CD8-positive, alpha-beta memory T cell (primary cell): ENCODE measurements around the gene CEP135. TPM values are rescaled to one million over a fixed set of nuclear protein-coding genes. Genes with fewer than 3 reads are reported as not detected.
A peak's percentile ranks its signal among the peaks of the same experiment; 100 is the strongest.

Experiments
- CTCF ChIA-PET: fragments of 350-600 bp; sonication (Branson Sonifier 250); formaldehyde crosslinking; loops from one replicate; lab custom pipeline; 2021; ENCODE audit warnings: antibody characterized with exemption; lab: Charles Lee
- POLR2A ChIA-PET: fragments of 350-600 bp; sonication (Branson Sonifier 250); formaldehyde crosslinking; loops from one replicate; lab custom pipeline; 2021; ENCODE audit warnings: antibody characterized with exemption; lab: Charles Lee
- DNase-seq, 5 donors: peaks; one replicate each; pipeline versions ENCODE4 v3.0.0 to v3.0.0-alpha.2; 2020 to 2022; ENCODE audit warnings: mixed read lengths in 1 of 5
- H3K27ac ChIP-seq: one replicate; pipeline ENCODE4 v1.7.0; 2013; ENCODE audit warnings: low read depth, mild to moderate bottlenecking, low read length, moderate library complexity
- H3K27me3 ChIP-seq: 2 replicates; pipeline ENCODE4 v1.7.0; 2013; ENCODE audit warnings: low read length, mild to moderate bottlenecking; ENCODE audit not compliant: insufficient read depth, poor library complexity, severe bottlenecking
- H3K36me3 ChIP-seq: 2 replicates; pipeline ENCODE4 v1.7.0; 2013; ENCODE audit warnings: mild to moderate bottlenecking, low read length, moderate library complexity; ENCODE audit not compliant: insufficient read depth
- H3K4me1 ChIP-seq: 2 replicates; pipeline ENCODE4 v1.7.0; 2013; ENCODE audit warnings: mild to moderate bottlenecking, low read length, moderate library complexity; ENCODE audit not compliant: insufficient read depth
- H3K4me3 ChIP-seq: 2 replicates; pipeline ENCODE4 v1.7.0; 2013; ENCODE audit warnings: mild to moderate bottlenecking, low read length
- H3K9me3 ChIP-seq: 2 replicates; pipeline ENCODE4 v1.7.0; 2013; ENCODE audit warnings: mild to moderate bottlenecking, low read length
- H3K27ac Mint-ChIP-seq, 8 donors: one replicate each; pipeline ENCODE4 v1.8.0; 2020 to 2021; ENCODE audit warnings: mixed read lengths in 8 of 8, mild to moderate bottlenecking in 6 of 8, inconsistent platforms in 3 of 8, moderate library complexity in 3 of 8
- H3K27me3 Mint-ChIP-seq, 2 donors: one replicate each; pipeline ENCODE4 v1.8.0; 2020 to 2021; ENCODE audit warnings: mixed read lengths in 2 of 2, mild to moderate bottlenecking in 1 of 2, moderate library complexity in 1 of 2
- H3K36me3 Mint-ChIP-seq, 3 donors: one replicate each; pipeline ENCODE4 v1.8.0; 2020 to 2021; ENCODE audit warnings: mixed read lengths in 3 of 3, inconsistent platforms in 1 of 3, mild to moderate bottlenecking in 1 of 3
- H3K4me1 Mint-ChIP-seq, 3 donors: one replicate each; pipeline ENCODE4 v1.8.0; 2020 to 2021; ENCODE audit warnings: mixed read lengths in 3 of 3, inconsistent platforms in 1 of 3, mild to moderate bottlenecking in 1 of 3
- H3K4me3 Mint-ChIP-seq, 7 donors: one replicate each; pipeline ENCODE4 v1.8.0; 2020 to 2021; ENCODE audit warnings: mixed read lengths in 7 of 7, mild to moderate bottlenecking in 6 of 7, moderate library complexity in 4 of 7, inconsistent platforms in 2 of 7
- H3K9me3 Mint-ChIP-seq, 5 donors: one replicate each; pipeline ENCODE4 v1.8.0; 2020 to 2022; ENCODE audit warnings: mixed read lengths in 5 of 5, mild to moderate bottlenecking in 3 of 5, moderate library complexity in 2 of 5, inconsistent platforms in 1 of 5
- polyA plus RNA-seq: library from polyadenylated mRNA; unstranded; fragments of 300-500 nt; fragmentation: Illumina TruSeq; gene quantifications from one replicate; pipeline ENCODE4 v1.2.3, GENCODE V29; 2021
- total RNA-seq, 2 experiments: library from RNA; stranded (reverse); gene quantifications; one replicate each; pipeline ENCODE4 v1.2.3, GENCODE V29; 2021

Gene CEP135
- 10 to 100 TPM; 15.8 to 16.1 TPM for total RNA-seq
- 8.3 TPM for polyA plus RNA-seq

DNA sequence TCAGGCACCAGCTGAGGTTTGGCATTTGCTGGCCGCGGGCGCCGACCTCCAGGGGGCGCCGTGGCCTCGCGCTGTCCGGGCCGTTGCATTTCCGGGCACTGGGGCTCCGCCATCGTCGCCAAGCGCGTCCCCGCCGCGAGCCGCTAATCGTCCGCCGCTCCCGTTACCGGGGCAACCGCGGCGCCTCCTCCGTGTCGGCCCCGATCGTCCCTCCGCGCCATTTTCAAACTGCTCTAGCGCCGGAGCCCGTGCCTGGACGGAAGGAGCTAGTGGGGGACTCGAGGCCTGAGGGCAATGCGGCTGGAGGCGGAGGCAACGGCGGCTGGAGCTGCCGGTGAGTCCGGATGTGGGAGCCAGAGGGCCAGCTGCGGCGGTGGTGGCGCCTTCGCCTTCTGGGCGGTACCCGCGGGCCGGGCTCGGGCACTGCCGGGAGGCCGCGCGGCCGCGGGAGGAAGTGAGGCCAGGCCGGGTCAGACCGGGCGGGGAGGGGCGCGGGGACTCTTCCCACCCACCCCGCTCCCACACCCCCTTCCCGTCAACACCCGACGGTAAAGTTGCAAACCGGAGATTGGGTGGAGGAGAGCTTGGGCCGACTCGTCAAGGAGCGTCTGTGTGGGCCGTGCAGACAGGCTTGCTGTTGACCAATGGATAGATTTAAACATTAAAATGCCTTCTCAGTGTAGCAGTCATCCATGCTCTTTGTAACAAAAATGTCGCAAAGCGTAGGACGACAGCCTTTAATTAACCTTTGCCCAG lies at the start of gene CEP135:
Gene CEP135, plus strand, starts transcription at position 220 of the 756 bp plus-strand sequence. CDS start 3,186 bp downstream, outside the sequence.
- H3K27ac Mint-ChIP-seq: peak within 1 kb of the TSS; percentile 71 to 98 (median 94)
- peak within 1 kb of the TSS; percentile 87 for H3K4me3 ChIP-seq
- CTCF ChIA-PET: interaction anchor here (0.7 to 2.9 kb wide), 41 partner anchors 9 to 1029 kb away, joined by 3 to 30 read pairs (median 4); partner anchors contain the start of genes AASDH, EXOC1, NOA1 and PAICS
- H3K9me3 Mint-ChIP-seq: no peaks in the 10 kb centered on the region
- peaks cover 4 to 19% (median 5%) of the 10 kb centered on the region in 3 donors for H3K36me3 Mint-ChIP-seq
- H3K4me1 Mint-ChIP-seq: peaks cover 36 to 53% (median 52%) of the 10 kb centered on the region in 3 donors
- H3K27me3 ChIP-seq: no peaks in the 10 kb centered on the region
- peaks cover 29% of the 10 kb centered on the region for H3K4me1 ChIP-seq
- no peaks in the 10 kb centered on the region for H3K36me3 ChIP-seq
- peak; percentile 88 to 95 (median 91) for DNase-seq
- no peaks in the 10 kb centered on the region for H3K27me3 Mint-ChIP-seq
- H3K4me3 Mint-ChIP-seq: peak within 1 kb of the TSS; percentile 86 to 97 (median 94)
- no peaks in the 10 kb centered on the region for H3K9me3 ChIP-seq
- POLR2A ChIA-PET: interaction anchor here (0.5 to 1.4 kb wide), 10 partner anchors 9 to 554 kb away, joined by 3 to 13 read pairs (median 4); partner anchors contain the start of genes AASDH, PAICS, PPAT and TMEM165
- peak within 1 kb of the TSS; percentile 82 for H3K27ac ChIP-seq

- no peaks in the 10 kb centered on the region for H3K9me3 Mint-ChIP-seq
- Histone ChIP-seq H3K4me3 (no peak overlapping the region), H3K4me1 (peaks cover 6% of the 10 kb centered on the region), H3K27ac (no peak overlapping the region), H3K9me3 (no peaks in the 10 kb centered on the region), H3K36me3 (peaks cover 5% of the 10 kb centered on the region), H3K27me3 (no peaks in the 10 kb centered on the region)
- peaks cover 3 to 52% (median 15%) of the 10 kb centered on the region in 3 donors for H3K36me3 Mint-ChIP-seq
- ChIA-PET POLR2A (no interaction called here), CTCF (interaction anchor here (1.4 kb wide), 1 partner anchor 46 kb away, joined by 4 read pairs; the partner anchor contains the start of gene CEP135)
- peak overlapping the region in 3 of 8 donors; percentile 13 to 82 (median 66) for H3K27ac Mint-ChIP-seq
- no peak for DNase-seq
- no peak overlapping the region for H3K4me3 Mint-ChIP-seq
- peaks cover 17 to 20% (median 19%) of the 10 kb centered on the region in 3 donors for H3K4me1 Mint-ChIP-seq
- no peaks in the 10 kb centered on the region for H3K27me3 Mint-ChIP-seq
These were observed 46.1 kb upstream of the CEP135 start for GRCh38 chr4:55902677-55903076.

GRCh38 chr4:55903577-55903976 lies 45.2 kb upstream of the CEP135 start:
- Mint-ChIP-seq H3K4me1 (peaks cover 20 to 27% (median 24%) of the 10 kb centered on the region in 3 donors), H3K27me3 (no peaks in the 10 kb centered on the region), H3K4me3 (no peak overlapping the region), H3K27ac (no peak overlapping the region), H3K9me3 (no peaks in the 10 kb centered on the region), H3K36me3 (peaks cover 3 to 47% (median 15%) of the 10 kb centered on the region in 3 donors)
- H3K36me3 ChIP-seq: peaks cover 5% of the 10 kb centered on the region
- no peak overlapping the region for H3K27ac ChIP-seq
- H3K4me3 ChIP-seq: no peak overlapping the region
- H3K27me3 ChIP-seq: no peaks in the 10 kb centered on the region
- no peaks in the 10 kb centered on the region for H3K9me3 ChIP-seq
- peaks cover 6% of the 10 kb centered on the region for H3K4me1 ChIP-seq
- no peak for DNase-seq
- ChIA-PET POLR2A (interaction anchor here (0.6 kb wide), 1 partner anchor 87 kb away, joined by 3 read pairs; no protein-coding TSS in a partner anchor), CTCF (interaction anchor here (1.4 kb wide), 1 partner anchor 45 kb away, joined by 4 read pairs; the partner anchor contains the start of gene CEP135)

DNA sequence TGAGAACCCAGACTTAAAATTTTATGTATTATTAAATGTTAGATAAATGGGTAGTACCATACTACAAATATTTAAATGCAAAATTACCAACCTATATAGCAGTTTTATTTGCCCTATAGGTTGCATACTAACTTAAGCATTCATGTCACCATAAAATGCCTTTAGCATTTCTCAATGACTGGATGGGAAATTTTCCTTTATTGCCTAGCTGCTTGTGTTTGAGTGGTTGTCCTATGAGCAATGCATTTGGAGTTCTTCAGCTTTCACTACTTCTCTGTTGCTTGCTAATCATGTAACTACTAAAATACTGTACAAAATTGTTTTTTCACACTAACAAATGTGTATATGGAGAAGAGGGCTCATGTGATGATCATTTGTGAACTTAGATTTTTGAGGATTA lies 44.2 kb upstream of the CEP135 start:
- CTCF ChIA-PET: interaction anchor here (1.5 kb wide), 1 partner anchor 44 kb away, joined by 5 read pairs; the partner anchor contains the start of gene CEP135
- H3K4me1 ChIP-seq: peaks cover 6% of the 10 kb centered on the region
- POLR2A ChIA-PET: no interaction called here

GRCh38 chr4:55906323-55906722 lies 42.4 kb upstream of the CEP135 start:
- H3K9me3 Mint-ChIP-seq: no peaks in the 10 kb centered on the region
- H3K4me1 ChIP-seq: peaks cover 6% of the 10 kb centered on the region
- peak overlapping the region in 4 of 8 donors; percentile 8 to 44 (median 34) for H3K27ac Mint-ChIP-seq
- ChIA-PET CTCF (no interaction called here), POLR2A (no interaction called here)
- peaks cover 0 to 29% (median 12%) of the 10 kb centered on the region in 3 donors for H3K36me3 Mint-ChIP-seq
- peaks cover 17 to 27% (median 24%) of the 10 kb centered on the region in 3 donors for H3K4me1 Mint-ChIP-seq
- no peaks in the 10 kb centered on the region for H3K27me3 ChIP-seq
- H3K36me3 ChIP-seq: peaks cover 5% of the 10 kb centered on the region
- DNase-seq: no peak
- H3K27ac ChIP-seq: no peak overlapping the region
- no peak overlapping the region for H3K4me3 ChIP-seq
- peak overlapping the region in 1 of 7 donors; percentile 74 for H3K4me3 Mint-ChIP-seq
- H3K27me3 Mint-ChIP-seq: peaks cover 0 to 2% of the 10 kb centered on the region in 2 donors
- no peaks in the 10 kb centered on the region for H3K9me3 ChIP-seq

More for the DNA sequence above, 44.2 kb upstream of the CEP135 start:
- Mint-ChIP-seq H3K27me3 (no peaks in the 10 kb centered on the region), H3K27ac (peak overlapping the region in 2 of 8 donors; percentile 54 to 93), H3K4me3 (no peak overlapping the region), H3K36me3 (peaks cover 3 to 42% (median 15%) of the 10 kb centered on the region in 3 donors), H3K9me3 (no peaks in the 10 kb centered on the region), H3K4me1 (peaks cover 20 to 27% (median 24%) of the 10 kb centered on the region in 3 donors)
- DNase-seq: no peak
- Histone ChIP-seq H3K36me3 (peaks cover 5% of the 10 kb centered on the region), H3K27me3 (no peaks in the 10 kb centered on the region), H3K27ac (no peak overlapping the region), H3K9me3 (no peaks in the 10 kb centered on the region), H3K4me3 (no peak overlapping the region)

DNA sequence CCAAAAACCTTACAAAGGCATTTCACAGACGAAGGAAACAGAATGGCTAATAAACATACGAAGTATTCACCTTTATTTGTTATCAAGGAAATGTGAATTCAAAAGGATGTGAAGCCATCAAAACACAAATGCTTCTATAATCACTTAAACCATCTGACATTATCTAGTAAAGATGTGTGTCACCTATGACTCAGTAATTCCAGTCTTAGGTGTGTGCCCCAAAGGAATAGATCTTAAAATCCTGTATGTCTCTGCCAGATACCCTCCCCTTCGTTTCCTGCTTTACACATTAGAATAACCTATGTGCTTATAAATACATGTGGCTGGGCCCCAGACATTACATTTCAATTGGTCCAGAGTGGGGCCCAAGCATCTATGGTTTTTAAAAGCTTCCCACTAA lies 41.8 kb upstream of the CEP135 start:
- H3K4me1 Mint-ChIP-seq: peaks cover 17 to 27% (median 24%) of the 10 kb centered on the region in 3 donors
- peak overlapping the region; percentile 19 to 86 (median 78) for H3K27ac Mint-ChIP-seq
- Histone ChIP-seq H3K4me1 (peaks cover 6% of the 10 kb centered on the region), H3K27ac (no peak overlapping the region), H3K36me3 (peaks cover 5% of the 10 kb centered on the region), H3K9me3 (no peaks in the 10 kb centered on the region), H3K4me3 (peak overlapping the region; percentile 13), H3K27me3 (no peaks in the 10 kb centered on the region)
- DNase-seq: no peak
- no peaks in the 10 kb centered on the region for H3K9me3 Mint-ChIP-seq
- CTCF ChIA-PET: no interaction called here
- H3K4me3 Mint-ChIP-seq: peak overlapping the region in 6 of 7 donors; percentile 21 to 74 (median 64)
- POLR2A ChIA-PET: no interaction called here
- H3K36me3 Mint-ChIP-seq: peaks cover 0 to 29% (median 12%) of the 10 kb centered on the region in 3 donors
- H3K27me3 Mint-ChIP-seq: peaks cover 0 to 2% of the 10 kb centered on the region in 2 donors

GRCh38 chr4:55907469-55907868 lies 41.3 kb upstream of the CEP135 start:
- peaks cover 17 to 27% (median 24%) of the 10 kb centered on the region in 3 donors for H3K4me1 Mint-ChIP-seq
- H3K27me3 Mint-ChIP-seq: peaks cover 0 to 2% of the 10 kb centered on the region in 2 donors
- DNase-seq: no peak
- Histone ChIP-seq H3K27me3 (no peaks in the 10 kb centered on the region), H3K9me3 (no peaks in the 10 kb centered on the region), H3K27ac (no peak overlapping the region), H3K4me3 (peak overlapping the region; percentile 13), H3K4me1 (peaks cover 6% of the 10 kb centered on the region), H3K36me3 (peaks cover 2% of the 10 kb centered on the region)
- peaks cover 0 to 25% (median 8%) of the 10 kb centered on the region in 3 donors for H3K36me3 Mint-ChIP-seq
- H3K27ac Mint-ChIP-seq: peak overlapping the region; percentile 19 to 86 (median 65)
- H3K4me3 Mint-ChIP-seq: peak overlapping the region; percentile 21 to 82 (median 68)
- ChIA-PET CTCF (no interaction called here), POLR2A (no interaction called here)
- H3K9me3 Mint-ChIP-seq: no peaks in the 10 kb centered on the region
